COR-L47 (cell line): ENCODE measurements around the gene BLTP2.
"Not testable (repeated sequence)": the region's sequence is repeated elsewhere in the genome, so short reads cannot be mapped to it uniquely, and the experiment has no call there.

Source experiments
- DNase-seq: peaks from one replicate; lab custom pipeline; 2025; lab: John Stamatoyannopoulos, UW

Gene BLTP2

GRCh38 chr17:28646039-28646754 lies 1.2 kb upstream of the BLTP2 start:
- no peak for DNase-seq

- DNase-seq: no peak
These were observed 600 bp upstream of the BLTP2 start for GRCh38 chr17:28645576-28645939.

DNA sequence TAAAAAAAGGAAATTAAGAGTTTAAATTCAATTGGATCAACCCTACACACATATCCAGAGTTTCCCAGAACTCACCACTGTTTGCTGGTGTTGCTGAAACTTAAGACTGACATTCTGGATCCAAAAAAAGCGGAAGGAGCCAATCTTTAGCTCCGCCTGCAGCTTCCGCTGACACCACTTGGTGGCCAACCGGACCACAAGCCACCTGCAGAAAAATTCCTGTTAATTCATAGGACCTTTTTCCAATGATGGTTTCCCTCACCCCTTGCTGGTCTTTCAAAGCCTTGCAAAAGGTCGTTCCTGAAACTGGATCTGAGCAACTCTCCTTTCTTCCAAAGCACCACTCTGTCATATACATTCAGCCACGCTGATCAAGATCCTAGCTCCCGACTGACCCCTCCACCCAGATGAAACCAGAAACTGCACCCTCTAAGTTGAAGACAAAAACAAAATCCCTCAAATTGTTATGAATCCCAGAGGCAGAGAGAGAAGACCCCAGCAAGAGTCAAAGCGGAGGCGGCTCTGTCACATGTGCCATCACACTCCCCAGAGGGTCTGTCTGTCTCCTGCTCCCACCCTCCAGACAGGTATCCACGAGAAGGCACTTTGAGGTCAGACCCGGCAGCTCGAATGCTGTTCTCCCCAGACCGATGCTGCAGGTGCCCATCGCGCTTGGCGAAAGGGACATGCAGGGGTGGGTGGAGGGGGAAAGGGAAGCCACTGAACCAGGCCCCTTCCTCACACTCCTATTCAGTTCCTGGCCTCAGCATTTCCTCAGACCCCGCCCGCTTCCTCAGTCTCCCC lies 773 bp downstream of the BLTP2 start:
- peak; percentile 38 for DNase-seq

DNA sequence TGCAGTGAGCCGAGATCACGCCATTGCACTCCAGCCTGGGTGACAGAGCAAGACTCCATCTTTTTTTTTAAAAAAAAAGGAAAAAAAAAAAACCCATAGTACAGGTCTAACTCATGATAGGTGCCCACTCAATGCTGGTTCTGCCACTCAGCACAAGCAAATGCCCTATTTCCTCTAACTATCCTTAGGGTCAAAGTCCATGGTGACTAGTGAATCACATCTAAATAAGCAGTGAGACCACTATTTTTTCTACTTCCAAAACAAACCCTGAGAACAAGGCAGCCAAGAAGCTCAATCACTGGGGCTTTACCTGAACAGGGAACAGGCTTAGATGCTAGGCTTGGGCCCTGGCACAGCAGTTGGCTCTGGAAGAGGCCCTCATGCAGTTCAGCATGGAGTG lies 3.4 kb downstream of the BLTP2 start:
- DNase-seq: no peak

DNA sequence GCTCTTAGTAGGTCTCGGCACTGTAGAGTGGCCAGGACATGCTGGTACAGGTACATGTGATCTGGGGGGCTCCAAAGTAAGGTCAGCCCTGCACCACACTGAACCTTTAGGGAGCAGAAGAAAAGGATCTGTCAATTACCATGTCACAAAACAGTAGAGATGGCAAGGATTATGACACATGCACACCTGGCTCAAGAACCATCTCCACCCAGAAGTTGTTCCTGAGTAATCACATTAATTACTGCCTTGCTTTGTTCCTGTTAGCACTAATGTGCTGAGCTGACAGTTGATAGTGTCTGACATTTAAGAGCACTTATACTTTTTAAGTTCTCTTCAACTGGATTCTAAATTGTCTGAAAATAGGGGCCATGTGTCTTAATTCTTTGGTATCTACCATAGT lies 9.5 kb downstream of the BLTP2 start:
- no peak for DNase-seq

GRCh38 chr17:28634206-28634865 lies 10.6 kb downstream of the BLTP2 start:
- no peak for DNase-seq

DNA sequence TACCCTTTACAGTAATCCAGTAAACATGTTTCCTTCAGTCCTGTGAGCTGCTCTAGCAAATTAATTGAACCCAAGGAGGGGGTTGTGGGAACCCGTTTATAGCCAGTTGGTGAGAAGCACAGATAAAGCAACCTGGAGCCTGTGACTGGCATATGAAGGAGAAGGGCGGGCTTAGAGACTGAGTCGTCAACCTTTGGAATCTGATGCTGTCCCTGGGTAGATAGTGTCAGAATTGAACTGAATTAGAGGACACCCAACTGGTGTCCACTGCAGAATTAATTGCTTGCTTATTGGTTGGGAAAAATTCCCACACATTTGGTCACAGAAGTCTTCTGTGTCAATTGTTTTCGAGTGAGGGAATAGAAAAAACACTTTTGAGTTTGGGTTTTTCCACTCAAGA lies 18.1 kb downstream of the BLTP2 start:
- DNase-seq: no peak

DNA sequence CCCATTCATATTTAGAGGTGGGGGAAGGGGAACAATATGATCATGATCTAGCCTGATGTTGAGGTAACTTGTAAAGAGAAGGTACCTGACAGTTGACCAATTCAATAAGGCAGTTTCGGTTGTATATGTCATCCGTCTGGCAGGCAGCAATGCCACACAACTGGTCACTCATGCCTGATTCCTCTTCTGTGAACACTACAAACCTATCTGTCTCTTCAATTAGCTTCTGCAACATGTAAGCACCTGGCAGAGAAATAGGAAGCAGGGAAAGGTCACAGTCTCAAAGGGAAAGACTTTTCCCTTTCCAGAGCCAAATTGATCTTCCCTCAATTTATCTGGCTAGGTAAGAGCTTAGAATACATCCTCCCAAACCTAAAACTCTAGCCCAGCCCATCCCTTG lies 20.8 kb downstream of the BLTP2 start:
- DNase-seq: no peak

DNA sequence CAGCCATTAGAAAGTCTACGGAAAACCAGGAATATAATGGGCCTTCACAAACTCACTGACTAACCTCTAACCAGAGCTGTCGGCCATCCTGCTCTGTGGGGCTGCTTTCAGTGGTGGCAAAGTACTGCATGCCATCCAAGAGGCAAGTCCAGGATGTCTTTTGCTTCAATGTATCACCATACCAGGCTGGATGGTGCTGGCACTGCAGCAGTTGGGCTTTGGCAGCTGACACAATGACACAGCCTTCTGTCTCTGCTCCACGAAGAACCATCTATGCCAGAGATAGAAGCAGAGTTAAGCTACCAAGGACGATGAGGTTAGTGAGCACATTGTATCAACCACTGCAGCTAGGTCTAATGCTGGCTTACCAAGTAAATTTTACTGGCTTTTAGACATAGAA lies 21.3 kb downstream of the BLTP2 start:
- no peak for DNase-seq

- DNase-seq: no peak
These were observed 22.8 kb downstream of the BLTP2 start for GRCh38 chr17:28622186-28622585.

- no peak for DNase-seq
These were observed 24.9 kb downstream of the BLTP2 start for GRCh38 chr17:28620010-28620409.

DNA sequence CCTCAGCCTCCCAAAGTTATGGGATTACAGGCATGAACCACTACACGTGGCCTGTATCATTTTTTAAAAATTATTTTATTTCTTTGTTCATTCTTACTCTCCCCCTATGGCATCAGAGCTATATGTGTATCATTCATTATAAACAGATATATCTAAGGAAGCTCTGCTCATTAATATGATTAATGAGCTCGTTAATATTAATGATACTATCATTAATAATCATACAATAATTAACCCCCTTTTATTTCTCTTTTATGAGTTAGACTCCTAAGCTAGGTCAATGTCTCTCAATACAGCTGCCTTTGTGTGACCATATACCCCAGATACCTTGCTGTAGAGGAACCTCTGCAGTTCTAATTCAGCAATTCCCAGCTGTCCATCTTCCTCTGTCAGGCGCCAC lies 26.5 kb downstream of the BLTP2 start:
- DNase-seq: no peak

DNA sequence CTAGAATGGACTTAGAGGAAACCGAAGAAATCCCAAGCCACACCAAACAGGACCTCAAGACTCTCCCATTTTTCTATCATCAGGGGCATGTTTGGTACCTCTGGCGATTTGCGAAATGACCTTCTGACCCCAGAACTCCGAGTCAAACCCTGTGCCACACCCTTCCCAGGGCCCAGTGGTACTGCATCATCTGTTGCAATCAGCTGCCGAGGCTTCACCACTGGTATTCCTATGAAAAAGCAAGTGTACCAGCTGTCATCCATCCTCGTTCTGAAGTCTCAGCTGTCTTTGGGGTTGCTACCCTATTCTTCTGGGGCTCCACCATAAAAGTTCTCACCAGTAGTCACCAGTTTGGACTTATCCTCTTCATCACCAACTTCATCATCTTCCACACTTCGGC lies 28.7 kb downstream of the BLTP2 start:
- DNase-seq: no peak

DNA sequence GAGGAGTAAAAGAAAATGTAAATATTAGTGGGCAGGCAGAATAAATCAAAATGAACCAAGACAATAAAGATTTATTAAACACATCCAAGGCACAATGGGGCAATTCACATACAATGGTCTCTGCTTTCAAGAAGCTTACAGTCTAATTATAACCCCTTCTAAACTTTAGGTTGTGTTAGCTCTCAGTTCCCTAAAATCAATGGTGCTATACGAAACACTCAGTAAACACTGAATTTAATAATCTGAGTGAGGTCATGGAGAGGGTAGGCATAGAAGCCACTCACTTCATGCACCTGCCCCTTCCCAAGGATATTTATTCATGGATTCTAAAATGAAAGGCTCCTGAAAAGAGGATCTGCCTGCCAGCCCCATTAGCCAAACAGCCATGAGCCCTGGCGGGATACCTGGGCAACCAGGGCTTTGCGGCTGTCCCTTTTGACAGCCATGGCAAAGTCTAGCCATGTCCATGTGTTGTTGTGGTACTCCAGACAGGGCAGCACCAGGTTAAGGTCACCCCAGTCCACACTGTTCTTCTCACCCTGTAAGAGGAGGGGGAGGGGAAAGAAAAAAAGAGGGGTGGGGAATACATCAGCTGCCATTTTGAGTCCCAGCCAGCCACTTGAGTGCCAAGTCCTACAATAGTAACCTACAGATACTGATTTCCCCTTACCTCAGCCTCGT lies 29.6 kb downstream of the BLTP2 start:
- no peak for DNase-seq

DNA sequence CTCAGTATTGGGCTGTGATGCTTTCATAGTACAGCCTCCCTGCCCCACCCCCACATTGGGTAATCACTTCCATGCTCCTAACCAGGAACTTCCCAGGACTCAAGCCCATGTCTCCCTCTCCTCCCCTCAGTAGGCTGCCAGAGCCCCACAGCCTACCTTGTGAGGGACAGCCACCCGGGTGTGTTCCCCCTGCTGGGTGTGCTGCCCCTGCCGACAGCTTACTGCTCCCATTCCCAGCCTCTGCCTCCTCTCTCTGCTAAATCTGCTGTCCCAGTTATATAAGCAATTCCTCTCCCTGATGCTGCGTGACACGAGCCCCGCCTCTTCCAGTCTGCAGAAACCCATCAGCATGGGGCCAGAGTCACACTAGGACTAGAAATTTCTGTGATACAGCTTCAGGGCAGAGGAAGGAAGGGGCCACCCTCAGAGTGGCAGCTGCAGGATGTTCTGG lies 31.0 kb downstream of the BLTP2 start, which contains the start of gene RSKR:
RSKR (minus strand) TSS at position 255 of the 451 bp plus-strand sequence; CDS start at position 231, 24 bp downstream.
- DNase-seq: no peak

- DNase-seq: peak; percentile 18
These were observed 31.8 kb downstream of the BLTP2 start for GRCh38 chr17:28612936-28613872.

GRCh38 chr17:28612531-28612930 lies 32.4 kb downstream of the BLTP2 start:
- DNase-seq: peak; percentile 4

DNA sequence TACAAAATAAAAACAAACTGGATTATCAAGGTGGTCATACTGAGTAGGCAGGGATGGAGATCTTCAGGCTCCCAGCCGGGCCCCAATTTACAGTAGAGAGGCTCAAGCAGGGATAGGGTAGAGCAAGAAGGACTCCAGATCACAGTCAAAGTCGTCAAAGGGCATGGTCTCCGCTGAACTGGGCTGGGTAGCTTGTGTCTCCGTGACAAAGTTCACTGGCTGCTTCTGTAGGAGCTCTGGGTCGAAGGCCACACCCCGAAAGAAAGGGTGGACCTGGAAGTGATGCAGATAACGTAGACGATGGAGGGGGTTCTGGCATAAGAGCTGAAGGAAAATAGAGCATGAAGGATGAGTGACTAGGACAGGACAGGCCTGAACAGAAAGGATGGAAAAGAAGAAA lies 34.6 kb downstream of the BLTP2 start:
- no peak for DNase-seq

DNA sequence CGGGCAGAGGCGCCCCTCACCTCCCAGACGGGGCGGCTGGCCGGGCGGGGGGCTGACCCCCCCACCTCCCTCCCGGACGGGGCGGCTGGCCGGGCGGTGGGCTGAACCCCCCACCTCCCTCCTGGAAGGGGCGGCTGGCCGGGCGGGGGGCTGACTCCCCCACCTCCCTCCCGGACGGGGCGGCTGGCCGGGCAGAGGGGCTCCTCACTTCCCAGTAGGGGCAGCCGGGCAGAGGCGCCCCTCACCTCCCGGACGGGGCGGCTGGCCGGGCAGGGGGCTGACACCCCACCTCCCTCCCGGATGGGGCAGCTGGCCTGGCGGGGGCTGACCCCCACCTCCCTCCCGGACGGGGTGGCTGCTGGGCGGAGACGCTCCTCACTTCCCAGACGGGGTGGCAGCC lies 40.9 kb downstream of the BLTP2 start:
- not testable (repeated sequence) for DNase-seq

GRCh38 chr17:28599311-28600184 lies 45.4 kb downstream of the BLTP2 start:
- peak; percentile 51 for DNase-seq
